Stimulated activated CD4-positive, alpha-beta T cell treated with anti-CD3 and anti-CD28 coated beads, Interleukin-1b, Interleukin-23, amount 100 ng/mL, for 48 hours (primary cell): ENCODE measurements around the gene RAPGEF6.
"Not testable (repeated sequence)": the region's sequence is repeated elsewhere in the genome, so short reads cannot be mapped to it uniquely, and the experiment has no call there.

Experiments used
- DNase-seq: peaks from one replicate; pipeline ENCODE4 v3.0.0-alpha.2; 2020

The RAPGEF6 gene

GRCh38 chr5:131419877-131420276, 215.2 kb downstream of the RAPGEF6 start:
- DNase-seq, result no peak

- no peak for DNase-seq
Measured at GRCh38 chr5:131418846-131419245, 216.2 kb downstream of the RAPGEF6 start.

- peak; percentile 75 for DNase-seq
Measured at GRCh38 chr5:131417240-131417869, 217.7 kb downstream of the RAPGEF6 start.

- DNase-seq, result no peak
Measured at GRCh38 chr5:131416729-131417128, 218.3 kb downstream of the RAPGEF6 start.

GRCh38 chr5:131413605-131414559, 221.1 kb downstream of the RAPGEF6 start:
- peak; percentile 24 for DNase-seq

GRCh38 chr5:131406975-131407638, 227.9 kb downstream of the RAPGEF6 start:
- DNase-seq, result no peak

- no peak for DNase-seq
Measured at GRCh38 chr5:131406076-131406475, 229.0 kb downstream of the RAPGEF6 start.

GRCh38 chr5:131405674-131406073, 229.4 kb downstream of the RAPGEF6 start:
- no peak for DNase-seq

- no peak for DNase-seq
Measured at GRCh38 chr5:131400585-131400984, 234.4 kb downstream of the RAPGEF6 start.

- not testable (repeated sequence) for DNase-seq
Measured at GRCh38 chr5:131399007-131399406, 236.0 kb downstream of the RAPGEF6 start.

- DNase-seq, result no peak
Measured at GRCh38 chr5:131396630-131397273, 238.3 kb downstream of the RAPGEF6 start.

GRCh38 chr5:131396015-131396414, 239.0 kb downstream of the RAPGEF6 start:
- no peak for DNase-seq

- DNase-seq, result peak; percentile 50
Measured at GRCh38 chr5:131394128-131394527, 240.9 kb downstream of the RAPGEF6 start.

GRCh38 chr5:131393498-131393968, 241.5 kb downstream of the RAPGEF6 start:
- DNase-seq, result no peak

- DNase-seq, result no peak
Measured at GRCh38 chr5:131392466-131393095, 242.4 kb downstream of the RAPGEF6 start.

- DNase-seq, result no peak
Measured at GRCh38 chr5:131389869-131390265, 245.2 kb downstream of the RAPGEF6 start.

GRCh38 chr5:131389096-131389868, 245.7 kb downstream of the RAPGEF6 start:
- DNase-seq, result peak; percentile 31

- no peak for DNase-seq
Measured at GRCh38 chr5:131387255-131387654, 247.8 kb downstream of the RAPGEF6 start.

GRCh38 chr5:131386779-131387178, 248.2 kb downstream of the RAPGEF6 start:
- no peak for DNase-seq

GRCh38 chr5:131386124-131386523, 248.9 kb downstream of the RAPGEF6 start:
- DNase-seq, result no peak

GRCh38 chr5:131384616-131385214, 250.3 kb downstream of the RAPGEF6 start:
- peak; percentile 61 for DNase-seq
